Subcutaneous adipose tissue (tissue), 4 donors: Measurements from ENCODE around the gene MYADM. TPM values are rescaled to one million over a fixed set of nuclear protein-coding genes. Genes with fewer than 3 reads are reported as not detected.

ENCODE experiments used
- CTCF ChIP-seq: fragments of 450-650 bp; IDR thresholded peaks from one replicate; pipeline ENCODE4 v1.5.1; 2016; ENCODE audit warnings: low read depth, mild to moderate bottlenecking, control low read depth, antibody characterized with exemption, moderate library complexity
- total RNA-seq, 4 donors: library from RNA; depleted of rRNA; stranded (reverse); fragments of >200 nt; gene quantifications; one replicate each; pipeline ENCODE4 v1.1.0, GENCODE V29; 2016

MYADM gene
- total RNA-seq, 4 donors from 2014 or later, result 29.9 to 37.9 (median 34.7) TPM

- TF ChIP-seq CTCF, result no peak
These were observed 38.8 kb downstream of the MYADM start for GRCh38 chr19:53906211-53907192.

- no peak for TF ChIP-seq CTCF
These were observed 39.5 kb downstream of the MYADM start for GRCh38 chr19:53907193-53907581.

GRCh38 chr19:53907690-53908089 is 40.0 kb downstream of the MYADM start:
- TF ChIP-seq CTCF, result no peak

GRCh38 chr19:53908106-53908934 is 40.6 kb downstream of the MYADM start:
- no peak for TF ChIP-seq CTCF

- no peak for TF ChIP-seq CTCF
These were observed 41.3 kb downstream of the MYADM start, which contains the start of gene CACNG7 for GRCh38 chr19:53908935-53909415. Gene CACNG7 (plus strand): TSS chr19:53909278. CDS start chr19:53912832, 3,554 bp downstream.

- no peak for TF ChIP-seq CTCF
These were observed 41.9 kb downstream of the MYADM start for GRCh38 chr19:53909471-53910169.
